ENCODE data around the gene POU3F3.

The POU3F3 gene

GRCh38 chr2:104883357-104883756, 29.4 kb downstream of the POU3F3 start:
- H3K4me3 ChIP-seq (ENCODE audit: low read length): no peak overlapping the region
- no peak for TF ChIP-seq CTCF (conservative IDR thresholded peaks at IDR 0.05; ENCODE audit: low read depth, low read length)
- no peak for DNase-seq (ENCODE audit: low read depth)

GRCh38 chr2:104885119-104885782, 31.3 kb downstream of the POU3F3 start:
- no peak for TF ChIP-seq CTCF (conservative IDR thresholded peaks at IDR 0.05; ENCODE audit: low read depth, low read length)
- H3K4me3 ChIP-seq (ENCODE audit: low read length): no peak overlapping the region
- DNase-seq (ENCODE audit: low read depth): no peak

- H3K4me3 ChIP-seq (ENCODE audit: low read length): no peak overlapping the region
- no peak for TF ChIP-seq CTCF (conservative IDR thresholded peaks at IDR 0.05; ENCODE audit: low read depth, low read length)
- DNase-seq (ENCODE audit: low read depth): no peak
These were observed 33.8 kb downstream of the POU3F3 start for GRCh38 chr2:104887676-104888075.

GRCh38 chr2:104888489-104889258, 34.8 kb downstream of the POU3F3 start:
- no peak overlapping the region for H3K4me3 ChIP-seq (ENCODE audit: low read length)
- TF ChIP-seq CTCF (conservative IDR thresholded peaks at IDR 0.05; ENCODE audit: low read depth, low read length): no peak
- DNase-seq (ENCODE audit: low read depth): no peak

- no peak for DNase-seq (ENCODE audit: low read depth)
- no peak for TF ChIP-seq CTCF (conservative IDR thresholded peaks at IDR 0.05; ENCODE audit: low read depth, low read length)
- H3K4me3 ChIP-seq (ENCODE audit: low read length): no peak overlapping the region
These were observed 35.5 kb downstream of the POU3F3 start for GRCh38 chr2:104889291-104889959.

- no peak overlapping the region for H3K4me3 ChIP-seq (ENCODE audit: low read length)
- TF ChIP-seq CTCF (conservative IDR thresholded peaks at IDR 0.05; ENCODE audit: low read depth, low read length): no peak
- DNase-seq (ENCODE audit: low read depth): no peak
These were observed 36.2 kb downstream of the POU3F3 start for GRCh38 chr2:104889960-104890684.

All from retinal pigment epithelial cell (primary cell).